SU-DHL-6 (cell line): Measurements from ENCODE around the gene CRKL.

ENCODE experiments used
- EZH2phosphoT487 ChIP-seq: fragments of 200-600 bp; sonication (generic), shearing (Covaris generic); conservative IDR thresholded peaks from 2 replicates; pipeline ENCODE4 v1.6.1; 2018; ENCODE audit warnings: mild to moderate bottlenecking, antibody characterized with exemption, low read length, moderate library complexity, mixed read lengths
- TF ChIP-seq, protein P1 (sequence below): fragments of 200-600 bp; sonication (generic); IDR thresholded peaks from one replicate; pipeline ENCODE4 v1.5.1; 2017; ENCODE audit warnings: antibody characterized with exemption, mild to moderate bottlenecking, low read length, moderate library complexity; ENCODE audit not compliant: insufficient read depth, poor library complexity, severe bottlenecking

GRCh38 chr22:20926243-20926642 lies 9.0 kb downstream of the CRKL start:
- TF ChIP-seq, protein P1, sequence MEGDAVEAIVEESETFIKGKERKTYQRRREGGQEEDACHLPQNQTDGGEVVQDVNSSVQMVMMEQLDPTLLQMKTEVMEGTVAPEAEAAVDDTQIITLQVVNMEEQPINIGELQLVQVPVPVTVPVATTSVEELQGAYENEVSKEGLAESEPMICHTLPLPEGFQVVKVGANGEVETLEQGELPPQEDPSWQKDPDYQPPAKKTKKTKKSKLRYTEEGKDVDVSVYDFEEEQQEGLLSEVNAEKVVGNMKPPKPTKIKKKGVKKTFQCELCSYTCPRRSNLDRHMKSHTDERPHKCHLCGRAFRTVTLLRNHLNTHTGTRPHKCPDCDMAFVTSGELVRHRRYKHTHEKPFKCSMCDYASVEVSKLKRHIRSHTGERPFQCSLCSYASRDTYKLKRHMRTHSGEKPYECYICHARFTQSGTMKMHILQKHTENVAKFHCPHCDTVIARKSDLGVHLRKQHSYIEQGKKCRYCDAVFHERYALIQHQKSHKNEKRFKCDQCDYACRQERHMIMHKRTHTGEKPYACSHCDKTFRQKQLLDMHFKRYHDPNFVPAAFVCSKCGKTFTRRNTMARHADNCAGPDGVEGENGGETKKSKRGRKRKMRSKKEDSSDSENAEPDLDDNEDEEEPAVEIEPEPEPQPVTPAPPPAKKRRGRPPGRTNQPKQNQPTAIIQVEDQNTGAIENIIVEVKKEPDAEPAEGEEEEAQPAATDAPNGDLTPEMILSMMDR, result no peak
- TF ChIP-seq EZH2phosphoT487, result no peak
